CD4-positive, alpha-beta T cell treated with Interleukin-2 at 100 ng/mL for 4 hours (primary cell): Measurements from ENCODE around the gene GLYR1.

Source experiments
- DNase-seq: peaks from one replicate; pipeline ENCODE4 v3.0.0-alpha.2; 2020; ENCODE audit warnings: low spot score

GLYR1 gene

DNA sequence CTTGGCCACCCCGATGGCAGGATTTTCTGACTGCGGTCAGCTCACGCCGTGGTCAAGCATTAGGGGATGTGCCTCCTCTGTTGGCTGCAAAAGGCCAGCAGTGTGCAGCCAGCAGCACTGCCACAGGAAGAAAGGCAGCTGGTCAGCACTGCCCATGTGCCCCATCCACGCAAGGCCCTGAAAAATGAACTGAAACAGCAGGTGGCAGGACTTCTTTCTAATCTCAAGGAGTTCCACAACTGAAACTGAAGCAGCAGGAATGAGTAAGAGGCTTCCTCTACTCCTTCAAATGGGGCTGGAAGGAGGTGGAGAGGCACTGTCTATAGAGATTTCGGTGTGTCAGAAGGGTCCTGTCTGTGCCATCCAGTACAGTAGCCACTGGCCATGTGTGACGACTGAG lies 83.3 kb downstream of the GLYR1 start:
- no peak for DNase-seq

DNA sequence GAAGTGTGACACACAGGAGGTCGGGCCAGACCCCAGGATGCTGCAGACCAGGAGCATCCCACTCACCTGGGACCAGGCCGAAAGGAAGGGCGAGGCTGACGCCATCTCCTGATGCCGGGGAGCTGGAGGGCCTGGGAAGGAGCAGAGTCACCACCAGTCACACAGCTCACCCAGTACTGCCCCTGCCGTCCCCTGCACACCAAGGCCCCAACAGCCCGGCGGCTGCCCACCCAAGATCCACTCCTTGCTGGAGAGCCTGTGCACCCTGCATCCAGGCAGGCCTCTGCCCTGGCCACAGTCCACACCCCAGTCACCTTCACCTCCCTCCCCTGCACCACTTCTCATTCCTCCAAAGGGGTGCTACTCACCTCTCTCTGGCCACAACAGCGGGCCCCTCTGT lies 84.9 kb downstream of the GLYR1 start:
- no peak for DNase-seq

- no peak for DNase-seq
These were observed 86.7 kb downstream of the GLYR1 start for GRCh38 chr16:4760221-4760910.

DNA sequence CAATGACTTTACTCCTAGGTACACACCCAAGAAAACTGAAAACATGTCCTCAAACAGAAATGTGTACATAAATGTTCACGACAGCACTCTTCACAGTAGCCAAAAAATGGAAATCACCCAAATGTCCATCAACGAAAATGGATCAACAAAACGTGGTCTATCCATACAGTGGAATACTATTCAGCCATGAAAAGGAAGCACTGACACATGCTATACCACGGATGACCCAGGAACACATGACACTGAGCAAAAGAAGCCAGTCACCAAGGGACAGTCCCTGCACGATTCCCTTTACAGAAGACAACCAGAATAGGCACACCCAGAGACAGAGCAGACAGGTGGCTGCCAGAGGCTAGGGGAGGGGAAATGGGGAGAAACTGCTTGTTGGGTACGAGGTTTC lies 91.4 kb downstream of the GLYR1 start:
- no peak for DNase-seq

- DNase-seq: no peak
These were observed 92.2 kb downstream of the GLYR1 start for GRCh38 chr16:4754865-4755264.

GRCh38 chr16:4753227-4753626 lies 93.9 kb downstream of the GLYR1 start:
- no peak for DNase-seq
